PC-3 (cell line): ENCODE results near the gene SRCAP.

Experiments
- CTCF ChIP-seq: fragments of 300-600 bp; sonication (generic); conservative IDR thresholded peaks from 2 replicates; pipeline ENCODE4 v1.5.1; 2017; ENCODE audit warnings: antibody characterized with exemption, low read depth, mild to moderate bottlenecking, low read length
- EZH2 ChIP-seq: fragments of 300-600 bp; sonication (generic); IDR thresholded peaks from one replicate; pipeline ENCODE4 v1.6.1; 2017; ENCODE audit warnings: antibody characterized with exemption, mild to moderate bottlenecking, low read length; ENCODE audit not compliant: unreplicated experiment

- TF ChIP-seq EZH2, result no peak
- no peak for TF ChIP-seq CTCF
These were observed 86.4 kb downstream of the SRCAP start for GRCh38 chr16:30785126-30786106.
